ENCODE data around the gene EP400. TPM values are rescaled to one million over a fixed set of nuclear protein-coding genes. Genes with fewer than 3 reads are reported as not detected.

Gene EP400
- total and polyA plus RNA-seq, 2 of the 13 experiments (the other 11 are each of a cell fraction or from before 2014, with no cell fraction given): 4.9 to 5.0 TPM

- DNase-seq (ENCODE audit: low spot score): no peak
- WGBS (ENCODE audit: low lambda C conversion rate): 91% methylated on average over 4 of the region's 6 CpGs
- CTCF ChIA-PET (ENCODE audit: low intra/inter-chr PET ratio, low total read pairs): no interaction called here
- TF ChIP-seq TCF7 (IDR thresholded peaks at IDR 0.05; ENCODE audit: low read depth) (no peak), THYN1 (CRISPR knock-in tag; IDR thresholded peaks at IDR 0.05; ENCODE audit: borderline replicate concordance, low read depth) (no peak), KLF15 (CRISPR knock-in tag; IDR thresholded peaks at IDR 0.05; ENCODE audit: borderline replicate concordance) (no peak), ZNF512B (CRISPR knock-in tag; IDR thresholded peaks at IDR 0.05; ENCODE audit: borderline replicate concordance) (no peak), E2F5 (CRISPR knock-in tag; conservative IDR thresholded peaks at IDR 0.05) (no peak), SMAD1 (CRISPR knock-in tag; IDR thresholded peaks at IDR 0.05; ENCODE audit: borderline replicate concordance, low read depth) (no peak), ZSCAN12 (CRISPR knock-in tag; IDR thresholded peaks at IDR 0.05) (no peak), PHB2 (IDR thresholded peaks at IDR 0.05; ENCODE audit: partially characterized antibody) (no peak)
- TF ChIP-seq, protein P1, sequence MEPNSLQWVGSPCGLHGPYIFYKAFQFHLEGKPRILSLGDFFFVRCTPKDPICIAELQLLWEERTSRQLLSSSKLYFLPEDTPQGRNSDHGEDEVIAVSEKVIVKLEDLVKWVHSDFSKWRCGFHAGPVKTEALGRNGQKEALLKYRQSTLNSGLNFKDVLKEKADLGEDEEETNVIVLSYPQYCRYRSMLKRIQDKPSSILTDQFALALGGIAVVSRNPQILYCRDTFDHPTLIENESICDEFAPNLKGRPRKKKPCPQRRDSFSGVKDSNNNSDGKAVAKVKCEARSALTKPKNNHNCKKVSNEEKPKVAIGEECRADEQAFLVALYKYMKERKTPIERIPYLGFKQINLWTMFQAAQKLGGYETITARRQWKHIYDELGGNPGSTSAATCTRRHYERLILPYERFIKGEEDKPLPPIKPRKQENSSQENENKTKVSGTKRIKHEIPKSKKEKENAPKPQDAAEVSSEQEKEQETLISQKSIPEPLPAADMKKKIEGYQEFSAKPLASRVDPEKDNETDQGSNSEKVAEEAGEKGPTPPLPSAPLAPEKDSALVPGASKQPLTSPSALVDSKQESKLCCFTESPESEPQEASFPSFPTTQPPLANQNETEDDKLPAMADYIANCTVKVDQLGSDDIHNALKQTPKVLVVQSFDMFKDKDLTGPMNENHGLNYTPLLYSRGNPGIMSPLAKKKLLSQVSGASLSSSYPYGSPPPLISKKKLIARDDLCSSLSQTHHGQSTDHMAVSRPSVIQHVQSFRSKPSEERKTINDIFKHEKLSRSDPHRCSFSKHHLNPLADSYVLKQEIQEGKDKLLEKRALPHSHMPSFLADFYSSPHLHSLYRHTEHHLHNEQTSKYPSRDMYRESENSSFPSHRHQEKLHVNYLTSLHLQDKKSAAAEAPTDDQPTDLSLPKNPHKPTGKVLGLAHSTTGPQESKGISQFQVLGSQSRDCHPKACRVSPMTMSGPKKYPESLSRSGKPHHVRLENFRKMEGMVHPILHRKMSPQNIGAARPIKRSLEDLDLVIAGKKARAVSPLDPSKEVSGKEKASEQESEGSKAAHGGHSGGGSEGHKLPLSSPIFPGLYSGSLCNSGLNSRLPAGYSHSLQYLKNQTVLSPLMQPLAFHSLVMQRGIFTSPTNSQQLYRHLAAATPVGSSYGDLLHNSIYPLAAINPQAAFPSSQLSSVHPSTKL (CRISPR knock-in tag; IDR thresholded peaks at IDR 0.05): no peak
- TF ChIP-seq, protein P2, sequence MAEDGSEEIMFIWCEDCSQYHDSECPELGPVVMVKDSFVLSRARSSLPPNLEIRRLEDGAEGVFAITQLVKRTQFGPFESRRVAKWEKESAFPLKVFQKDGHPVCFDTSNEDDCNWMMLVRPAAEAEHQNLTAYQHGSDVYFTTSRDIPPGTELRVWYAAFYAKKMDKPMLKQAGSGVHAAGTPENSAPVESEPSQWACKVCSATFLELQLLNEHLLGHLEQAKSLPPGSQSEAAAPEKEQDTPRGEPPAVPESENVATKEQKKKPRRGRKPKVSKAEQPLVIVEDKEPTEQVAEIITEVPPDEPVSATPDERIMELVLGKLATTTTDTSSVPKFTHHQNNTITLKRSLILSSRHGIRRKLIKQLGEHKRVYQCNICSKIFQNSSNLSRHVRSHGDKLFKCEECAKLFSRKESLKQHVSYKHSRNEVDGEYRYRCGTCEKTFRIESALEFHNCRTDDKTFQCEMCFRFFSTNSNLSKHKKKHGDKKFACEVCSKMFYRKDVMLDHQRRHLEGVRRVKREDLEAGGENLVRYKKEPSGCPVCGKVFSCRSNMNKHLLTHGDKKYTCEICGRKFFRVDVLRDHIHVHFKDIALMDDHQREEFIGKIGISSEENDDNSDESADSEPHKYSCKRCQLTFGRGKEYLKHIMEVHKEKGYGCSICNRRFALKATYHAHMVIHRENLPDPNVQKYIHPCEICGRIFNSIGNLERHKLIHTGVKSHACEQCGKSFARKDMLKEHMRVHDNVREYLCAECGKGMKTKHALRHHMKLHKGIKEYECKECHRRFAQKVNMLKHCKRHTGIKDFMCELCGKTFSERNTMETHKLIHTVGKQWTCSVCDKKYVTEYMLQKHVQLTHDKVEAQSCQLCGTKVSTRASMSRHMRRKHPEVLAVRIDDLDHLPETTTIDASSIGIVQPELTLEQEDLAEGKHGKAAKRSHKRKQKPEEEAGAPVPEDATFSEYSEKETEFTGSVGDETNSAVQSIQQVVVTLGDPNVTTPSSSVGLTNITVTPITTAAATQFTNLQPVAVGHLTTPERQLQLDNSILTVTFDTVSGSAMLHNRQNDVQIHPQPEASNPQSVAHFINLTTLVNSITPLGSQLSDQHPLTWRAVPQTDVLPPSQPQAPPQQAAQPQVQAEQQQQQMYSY (CRISPR knock-in tag; IDR thresholded peaks at IDR 0.05): no peak
Measured at GRCh38 chr12:132114667-132115066, 164.9 kb downstream of the EP400 start.

More at GRCh38 chr12:132114667-132115066, 164.9 kb downstream of the EP400 start:
- no peak overlapping the region for H3K27ac ChIP-seq (ENCODE audit: extremely low read length, insufficient read depth, low read length)
- FAIRE-seq (no peak), ATAC-seq (no peak)
- H3K9ac ChIP-seq (ENCODE audit: insufficient read depth, low read depth, low read length): no peak overlapping the region
- intact Hi-C loops (cut with micrococcal nuclease; ENCODE audit: unreplicated experiment) (no loop called here), in situ Hi-C loops (cut with HindIII; ENCODE audit: extremely low pct_ligation_motif_present, low pct_unique_long_range_greater_than_20kb) (no loop called here)
- no peaks in the 10 kb centered on the region for H3K79me2 ChIP-seq (ENCODE audit: insufficient read depth, low read length)
- peaks cover 18 to 45% of the 10 kb centered on the region in 2 experiments; a peak in 4 of 5 replicates for H3K36me3 ChIP-seq (replicated peaks in 1 of 2; ENCODE audit: control insufficient read depth in 1 of 2, insufficient read depth in 2 of 2, low read length in 2 of 2)
- no peaks in the 10 kb centered on the region for H3K27me3 ChIP-seq (ENCODE audit: control insufficient read depth in 1 of 2, insufficient read depth in 2 of 2, low read length in 2 of 2)
- H2AFZ ChIP-seq (ENCODE audit: low read length): no peak overlapping the region
- POLR2A ChIA-PET: no interaction called here
- H3K4me1 ChIP-seq (ENCODE audit: insufficient read depth, low read length): no peaks in the 10 kb centered on the region
- no TSS peak for BruUV-seq (replicated peaks)
- H3K9me3 ChIP-seq (ENCODE audit: low read length): no peaks in the 10 kb centered on the region
- H3K4me3 ChIP-seq (replicated peaks in 1 of 3; ENCODE audit: insufficient read depth in 1 of 3, low read depth in 2 of 3, low read length in 3 of 3): no peak overlapping the region
- H3K4me2 ChIP-seq (ENCODE audit: low read depth, low read length): no peak overlapping the region
- 0 out of 2 replicates have a peak, but pooled peaks cover 2% of the 10 kb centered on the region for H4K20me1 ChIP-seq (ENCODE audit: insufficient read depth, low read length)
